ENCODE results near the gene PCED1B. TPM values are rescaled to one million over a fixed set of nuclear protein-coding genes. Genes with fewer than 3 reads are reported as not detected.
A peak's percentile ranks its signal among the peaks of the same experiment; 100 is the strongest.

The PCED1B gene
- total RNA-seq, 6 experiments from 2014 or later: 3.3 to 5.4 (median 4.9) TPM

DNA sequence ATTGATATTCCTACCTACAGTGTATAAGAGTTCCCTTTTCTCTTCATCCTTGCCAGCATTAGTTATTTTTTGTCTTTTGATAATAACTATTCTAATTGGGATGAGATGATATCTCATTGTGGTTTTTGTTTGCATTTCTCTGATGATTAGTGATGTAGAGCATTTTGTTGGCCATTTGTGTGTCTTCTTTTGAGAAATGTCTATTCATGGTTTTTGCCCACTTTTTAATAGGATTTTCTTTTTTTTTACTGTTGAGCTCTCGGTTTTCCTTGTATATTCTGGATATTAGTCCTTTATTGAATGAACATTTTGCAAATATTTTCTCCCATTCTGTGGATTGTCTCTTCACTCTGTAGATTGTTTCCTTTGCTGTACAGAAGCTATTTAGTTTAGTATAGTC is 79.9 kb downstream of the PCED1B start:
- no peak for DNase-seq
- no peak for TF ChIP-seq CTCF (IDR thresholded peaks at IDR 0.05)
- Mint-ChIP-seq H3K4me3 (no peak overlapping the region), H3K4me1 (ENCODE audit: low read depth) (peaks cover 32% of the 10 kb centered on the region), H3K27me3 (ENCODE audit: insufficient read depth) (no peaks in the 10 kb centered on the region), H3K36me3 (ENCODE audit: low read depth) (peaks cover 43% of the 10 kb centered on the region), H3K27ac (no peak overlapping the region), H3K9me3 (peaks cover 13% of the 10 kb centered on the region)

- no peak overlapping the region for H3K4me3 Mint-ChIP-seq
- peaks cover 38% of the 10 kb centered on the region for H3K4me1 Mint-ChIP-seq (ENCODE audit: low read depth)
- no peak for TF ChIP-seq CTCF (IDR thresholded peaks at IDR 0.05)
- peaks cover 43% of the 10 kb centered on the region for H3K36me3 Mint-ChIP-seq (ENCODE audit: low read depth)
- no peak for DNase-seq
- H3K9me3 Mint-ChIP-seq: peaks cover 13% of the 10 kb centered on the region
- no peak overlapping the region for H3K27ac Mint-ChIP-seq
- no peaks in the 10 kb centered on the region for H3K27me3 Mint-ChIP-seq (ENCODE audit: insufficient read depth)
Observed at GRCh38 chr12:47160316-47161244, 81.2 kb downstream of the PCED1B start.

GRCh38 chr12:47164116-47164515 is 84.7 kb downstream of the PCED1B start:
- Mint-ChIP-seq H3K27ac (peak overlapping the region; percentile 38; the same call in 1 of the 2 replicates), H3K9me3 (peaks cover 13% of the 10 kb centered on the region), H3K36me3 (ENCODE audit: low read depth) (peaks cover 40% of the 10 kb centered on the region), H3K4me3 (no peak overlapping the region), H3K4me1 (ENCODE audit: low read depth) (peaks cover 28% of the 10 kb centered on the region), H3K27me3 (ENCODE audit: insufficient read depth) (no peaks in the 10 kb centered on the region)
- no peak for TF ChIP-seq CTCF (IDR thresholded peaks at IDR 0.05)
- DNase-seq: no peak

- Mint-ChIP-seq H3K27ac (peak overlapping the region; percentile 38; the same call in 1 of the 2 replicates), H3K4me3 (no peak overlapping the region), H3K9me3 (peaks cover 6% of the 10 kb centered on the region), H3K27me3 (ENCODE audit: insufficient read depth) (no peaks in the 10 kb centered on the region), H3K36me3 (ENCODE audit: low read depth) (peaks cover 33% of the 10 kb centered on the region), H3K4me1 (ENCODE audit: low read depth) (peaks cover 22% of the 10 kb centered on the region)
- peak; percentile 53 for TF ChIP-seq CTCF (IDR thresholded peaks at IDR 0.05)
- DNase-seq: peak; percentile 43
Observed at GRCh38 chr12:47164724-47165439, 85.5 kb downstream of the PCED1B start.

GRCh38 chr12:47165934-47166333 is 86.5 kb downstream of the PCED1B start:
- Mint-ChIP-seq H3K36me3 (ENCODE audit: low read depth) (peaks cover 35% of the 10 kb centered on the region), H3K9me3 (peaks cover 9% of the 10 kb centered on the region), H3K27me3 (ENCODE audit: insufficient read depth) (no peaks in the 10 kb centered on the region), H3K4me3 (no peak overlapping the region), H3K27ac (no peak overlapping the region), H3K4me1 (ENCODE audit: low read depth) (peaks cover 22% of the 10 kb centered on the region)
- no peak for TF ChIP-seq CTCF (IDR thresholded peaks at IDR 0.05)
- DNase-seq: no peak

All from HFFc6 (cell line).